ENCODE results near the gene KIRREL3.

Gene KIRREL3

GRCh38 chr11:126870021-126870420 is 130.5 kb downstream of the KIRREL3 start:
- ATAC-seq, result no peak
- DNase-seq, result no peak

- no peak for DNase-seq
- ATAC-seq, result no peak
These were observed 131.8 kb downstream of the KIRREL3 start for GRCh38 chr11:126868741-126869140.

GRCh38 chr11:126864934-126865333 is 135.6 kb downstream of the KIRREL3 start:
- DNase-seq (no peak), ATAC-seq (no peak)

- ATAC-seq (no peak), DNase-seq (no peak)
These were observed 137.1 kb downstream of the KIRREL3 start for GRCh38 chr11:126863294-126863997.

DNA sequence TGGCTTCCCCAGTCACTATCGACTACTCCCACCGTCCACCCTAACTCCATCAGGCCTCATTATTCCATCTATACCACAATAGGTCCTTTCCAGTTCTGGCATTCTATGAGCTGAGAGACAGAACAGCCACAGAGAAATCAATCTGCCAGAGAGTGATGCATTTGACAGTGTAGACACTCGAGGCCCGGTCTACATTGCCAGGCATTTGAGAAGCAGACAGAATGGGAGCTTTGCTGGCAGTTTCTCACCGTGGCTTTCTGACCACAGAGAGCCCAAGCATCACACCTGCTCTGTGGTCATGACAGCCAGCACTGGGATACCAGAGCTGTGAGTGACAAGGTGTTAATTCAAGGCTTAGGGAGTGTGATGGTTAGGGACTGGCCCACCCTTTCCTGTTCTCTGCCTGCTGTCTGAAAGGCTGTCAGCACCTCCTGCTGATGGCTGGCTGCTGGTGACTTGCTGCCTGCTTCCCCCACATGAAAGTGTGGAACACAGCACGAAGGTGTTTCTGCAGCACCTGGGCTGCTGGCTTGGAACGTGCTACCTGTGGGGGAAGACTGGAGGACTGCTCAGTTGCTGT is 137.8 kb downstream of the KIRREL3 start:
- ATAC-seq (no peak), DNase-seq (no peak)

DNA sequence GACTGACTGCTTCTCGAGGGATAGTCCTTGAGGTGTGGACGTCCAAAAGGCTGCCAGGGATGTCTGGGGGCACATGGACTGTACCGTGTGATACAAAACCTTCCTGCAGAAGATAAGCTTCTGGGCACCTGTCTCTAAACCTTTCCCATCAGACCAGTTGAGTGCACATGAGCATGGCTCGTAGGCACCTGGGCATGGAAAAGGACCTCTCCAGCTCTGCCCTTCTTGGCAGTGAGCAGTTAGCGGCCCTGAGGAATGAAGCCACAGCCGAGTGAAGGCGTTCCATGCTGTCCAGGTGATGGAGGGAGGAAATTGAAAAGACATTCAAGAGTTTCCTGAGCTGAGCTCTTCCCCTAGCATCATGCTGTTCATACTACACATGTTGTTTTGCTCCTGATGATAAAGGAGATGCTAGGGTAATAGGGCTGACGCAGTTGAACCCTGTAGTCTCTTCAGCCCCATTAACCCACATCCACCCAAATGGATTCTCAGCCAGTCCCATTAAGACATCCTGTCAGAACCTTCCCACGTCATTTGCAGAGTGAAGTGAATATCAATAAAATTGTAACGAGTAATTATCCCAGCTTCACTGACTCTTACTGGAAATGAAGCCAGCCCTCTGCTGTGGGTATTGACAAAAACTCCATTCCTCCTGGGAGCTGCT is 138.6 kb downstream of the KIRREL3 start:
- no peak for ATAC-seq
- DNase-seq, result no peak

DNA sequence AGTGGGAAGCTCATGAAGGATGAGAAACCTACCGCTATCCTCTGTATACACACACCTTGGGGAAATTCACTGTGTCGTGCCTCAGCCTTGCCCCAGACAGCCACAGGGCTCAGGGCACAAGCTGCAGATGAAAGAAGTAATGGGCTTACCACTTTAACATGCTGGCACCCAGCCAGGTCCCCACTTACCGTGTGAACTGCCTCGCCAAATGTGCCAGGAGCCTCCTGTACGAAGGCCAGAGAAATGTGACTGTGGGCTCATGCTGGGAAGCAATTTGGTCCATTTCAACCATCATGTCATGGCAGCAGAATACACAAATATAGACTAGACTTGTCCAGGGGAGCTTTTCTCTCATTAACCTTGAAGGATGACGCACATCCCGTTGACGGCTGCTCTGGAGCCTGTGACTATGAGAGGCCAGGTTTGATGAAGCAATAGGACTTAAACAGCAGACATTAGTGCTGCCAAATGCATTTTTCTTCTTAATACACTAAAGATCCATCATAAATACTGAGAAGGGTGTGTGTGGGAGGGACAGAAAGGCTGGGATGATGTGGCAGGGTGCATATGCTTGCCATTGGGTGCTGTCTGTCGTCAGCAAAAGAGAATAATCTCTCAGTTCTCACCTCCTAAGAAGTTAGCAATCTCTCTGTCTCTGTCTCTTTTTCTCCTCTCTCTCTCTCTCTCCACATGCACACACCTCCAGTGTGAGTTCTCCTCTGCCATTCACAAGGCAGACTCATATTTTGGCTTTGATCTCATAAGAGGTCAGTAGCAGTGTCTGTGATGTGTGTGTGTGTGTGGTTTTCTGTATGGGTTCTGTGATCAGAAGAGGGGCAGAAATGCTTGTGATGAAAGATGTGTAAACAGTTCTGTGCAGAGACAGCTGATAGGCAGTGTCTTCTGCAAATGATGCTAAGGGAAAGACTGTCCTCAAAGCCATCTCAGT is 142.4 kb downstream of the KIRREL3 start:
- no peak for DNase-seq
- ATAC-seq, result no peak

DNA sequence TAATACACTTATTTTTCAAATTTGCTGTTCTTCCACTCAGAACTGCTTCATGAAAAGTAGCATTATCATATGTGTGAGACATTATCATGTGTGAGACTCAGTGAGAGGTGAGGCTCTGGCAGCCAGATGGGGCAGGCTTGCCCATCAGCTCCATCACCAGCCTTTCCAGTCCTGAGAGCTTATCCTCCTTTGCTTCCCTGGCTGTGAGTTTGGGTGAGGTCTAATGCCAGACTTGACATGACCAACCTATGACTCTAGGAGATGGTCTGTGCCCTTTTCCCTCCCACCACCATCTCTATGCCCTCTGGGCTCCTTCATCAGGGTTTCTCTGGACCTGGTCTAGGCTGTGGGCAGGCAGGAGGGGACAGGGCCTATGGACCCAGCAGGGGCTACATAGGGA is 145.0 kb downstream of the KIRREL3 start:
- DNase-seq, result no peak
- no peak for ATAC-seq

- ATAC-seq (no peak), DNase-seq (no peak)
These were observed 146.8 kb downstream of the KIRREL3 start for GRCh38 chr11:126853732-126854131.

GRCh38 chr11:126844789-126845188 is 155.8 kb downstream of the KIRREL3 start:
- no peak for DNase-seq
- no peak for ATAC-seq

DNA sequence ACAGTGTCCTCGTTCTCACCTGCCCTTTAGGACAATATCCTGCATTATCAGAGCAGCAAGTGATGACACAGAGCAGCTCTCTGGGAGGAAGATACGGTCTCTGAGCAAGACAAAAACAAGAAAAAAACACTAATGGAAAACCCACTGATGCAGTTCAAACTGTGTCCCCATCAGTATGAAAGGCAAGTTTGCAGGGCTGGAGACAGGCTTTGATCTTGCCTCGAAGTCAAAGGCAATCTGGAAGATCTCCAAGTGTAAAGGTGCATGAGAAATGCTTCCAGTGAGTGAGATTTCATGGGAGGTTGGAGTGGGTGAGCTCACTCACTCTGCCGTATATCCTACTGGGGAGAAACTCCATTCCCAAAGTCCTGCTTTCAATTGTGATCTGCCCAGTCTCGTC is 157.5 kb downstream of the KIRREL3 start:
- no peak for DNase-seq
- no peak for ATAC-seq

GRCh38 chr11:126841999-126842398 is 158.6 kb downstream of the KIRREL3 start:
- DNase-seq (no peak), ATAC-seq (no peak)

DNA sequence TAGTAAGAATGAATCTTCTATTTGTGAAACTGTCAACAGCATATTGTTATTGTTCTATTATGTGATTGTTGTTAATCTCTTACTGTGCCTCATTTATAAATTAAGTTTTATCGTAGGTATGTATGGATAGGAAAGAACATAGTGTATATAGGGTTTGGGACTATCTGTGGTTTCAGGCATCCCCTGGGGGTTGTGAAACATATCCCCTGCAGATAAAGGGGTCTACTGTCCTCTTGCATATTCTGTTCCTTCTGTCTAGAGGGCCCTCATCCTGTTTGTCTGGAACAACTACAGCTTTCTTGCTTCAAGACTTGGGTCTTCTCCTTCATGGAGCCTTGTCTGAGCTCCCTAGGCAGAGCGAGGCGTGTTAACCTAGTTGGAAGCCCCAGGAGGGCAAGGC is 159.6 kb downstream of the KIRREL3 start:
- DNase-seq (no peak), ATAC-seq (no peak)

DNA sequence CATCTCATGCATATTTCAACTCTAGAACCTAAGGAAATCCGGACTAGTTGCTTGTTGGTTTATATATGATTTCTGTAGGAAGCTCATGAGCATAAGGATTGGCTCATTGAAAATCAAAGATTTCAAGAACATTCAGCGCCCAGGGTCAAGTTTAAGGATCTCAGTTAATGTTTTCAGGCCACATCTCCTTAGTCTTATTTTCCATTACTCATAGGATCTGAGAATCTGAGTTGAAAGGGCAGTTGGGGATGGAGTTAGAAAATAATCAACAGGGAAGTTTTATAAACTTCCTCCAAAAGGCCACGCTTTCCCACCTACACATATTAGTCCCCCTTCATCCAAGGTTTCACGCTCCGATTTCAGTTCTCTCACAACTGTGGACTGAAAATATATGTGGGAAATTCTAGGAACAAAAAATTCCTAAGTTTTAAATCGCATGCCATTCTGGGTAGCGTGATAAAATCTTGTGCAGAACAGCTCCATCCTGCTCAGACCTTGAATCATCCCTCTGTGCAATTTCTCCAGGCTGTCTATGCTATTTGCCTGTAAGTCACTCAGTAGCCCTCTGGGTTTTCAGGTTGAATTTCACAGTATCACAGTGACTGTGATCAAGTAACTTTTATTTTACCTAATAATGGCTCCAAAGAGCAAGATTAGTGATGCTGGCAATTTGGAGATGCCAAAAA is 160.2 kb downstream of the KIRREL3 start:
- DNase-seq (no peak), ATAC-seq (no peak)

GRCh38 chr11:126839496-126839895 is 161.1 kb downstream of the KIRREL3 start:
- DNase-seq (no peak), ATAC-seq (no peak)

- DNase-seq (no peak), ATAC-seq (no peak)
These were observed 161.8 kb downstream of the KIRREL3 start for GRCh38 chr11:126838779-126839178.

GRCh38 chr11:126837581-126837980 is 163.0 kb downstream of the KIRREL3 start:
- ATAC-seq (no peak), DNase-seq (no peak)

DNA sequence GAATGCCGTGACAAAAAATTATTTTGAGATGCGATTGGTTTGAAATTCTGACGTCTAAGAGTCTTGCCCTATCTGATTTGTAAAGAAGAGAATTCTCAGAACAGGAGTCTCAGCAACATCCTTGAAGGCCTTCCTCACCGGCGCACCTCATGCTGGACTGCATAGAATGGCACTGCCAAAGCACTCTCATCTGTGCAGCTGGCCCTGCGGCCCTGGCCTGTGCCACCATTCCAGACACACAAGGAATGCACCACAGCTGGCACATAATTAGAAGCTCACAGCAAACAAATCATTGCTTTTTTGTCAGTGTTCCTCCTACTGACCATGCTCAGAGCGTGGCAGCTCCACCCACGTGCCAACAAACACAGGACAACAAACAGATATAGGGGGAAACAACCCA is 166.0 kb downstream of the KIRREL3 start:
- no peak for DNase-seq
- no peak for ATAC-seq

DNA sequence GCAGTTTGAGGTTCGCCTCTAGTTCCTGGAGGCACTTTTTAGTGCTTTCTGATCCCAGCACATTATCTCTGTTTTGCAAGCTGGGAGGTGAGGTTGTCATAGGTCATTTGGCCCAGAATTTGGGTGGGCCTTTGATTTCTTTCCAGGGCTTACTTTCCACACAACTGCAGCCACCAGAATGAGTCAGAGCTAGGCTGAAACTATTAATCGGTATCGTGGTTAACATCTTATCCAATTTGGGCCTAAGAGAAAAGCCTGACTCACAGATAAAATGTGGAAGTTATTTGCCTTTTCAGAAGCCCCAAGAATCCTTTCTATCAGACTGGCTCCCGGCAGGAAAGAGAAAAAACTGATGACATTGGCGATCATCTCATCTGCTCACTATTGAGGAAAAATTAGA is 166.4 kb downstream of the KIRREL3 start:
- ATAC-seq (no peak), DNase-seq (no peak)

GRCh38 chr11:126833065-126833464 is 167.5 kb downstream of the KIRREL3 start:
- no peak for ATAC-seq
- DNase-seq, result no peak

DNA sequence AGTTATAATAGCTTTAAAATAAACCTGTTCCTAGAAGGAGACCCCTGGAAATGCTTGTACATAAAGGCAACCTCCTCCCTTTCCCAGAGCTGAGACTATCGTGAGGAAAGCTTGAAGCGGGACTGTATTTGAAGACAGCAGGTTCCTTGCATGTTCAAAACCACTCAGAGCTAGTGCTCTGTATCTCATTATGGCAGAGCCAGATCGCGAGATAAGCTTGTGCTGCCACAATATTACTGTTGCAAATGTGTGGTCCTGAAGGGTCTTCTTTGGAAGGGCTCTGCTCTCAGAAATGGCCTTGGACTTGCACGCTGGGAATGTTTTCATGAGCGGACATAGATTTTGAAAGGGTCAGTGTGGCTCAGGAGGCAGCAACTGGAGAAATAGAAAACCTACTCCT is 168.2 kb downstream of the KIRREL3 start:
- ATAC-seq (no peak), DNase-seq (no peak)

DNA sequence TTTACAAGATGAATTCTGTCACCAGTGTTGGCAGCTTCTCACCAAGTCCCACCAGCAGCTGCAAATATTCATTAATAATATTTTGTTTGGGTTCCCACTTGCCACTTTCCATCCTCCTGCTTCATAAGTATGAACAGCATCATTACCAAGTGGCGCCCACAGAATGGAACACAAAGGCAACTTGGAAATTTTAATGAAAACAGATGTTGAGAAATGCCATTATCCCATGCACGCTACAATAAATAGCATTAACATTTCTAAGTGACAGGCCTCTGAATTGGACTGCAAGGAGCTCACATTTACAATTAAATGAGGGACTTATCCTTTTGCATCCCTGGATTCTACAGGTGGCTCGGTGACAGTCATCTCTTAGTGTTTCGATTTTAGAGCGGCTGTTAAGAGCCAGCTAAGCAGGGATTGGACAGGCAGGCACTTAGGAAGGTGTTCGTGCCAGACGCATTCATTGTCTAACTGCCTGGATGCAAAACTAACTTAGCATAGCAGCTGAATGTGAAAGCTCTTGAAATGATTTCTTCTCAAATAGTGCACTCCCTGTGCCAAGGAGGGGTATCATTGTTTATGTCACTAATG is 170.3 kb downstream of the KIRREL3 start:
- no peak for ATAC-seq
- DNase-seq, result no peak

All from stimulated activated naive CD8-positive, alpha-beta T cell treated with anti-CD3 and anti-CD28 coated beads, Interleukin-15, Interleukin-2, amounts not matched to agents 100 U/mL and 50 U/mL, for 24 hours (primary cell).